ENCODE results near the gene ADCY6. TPM values are rescaled to one million over a fixed set of nuclear protein-coding genes. Genes with fewer than 3 reads are reported as not detected.
A peak's percentile ranks its signal among the peaks of the same experiment; 100 is the strongest.

ADCY6 gene
- total and polyA plus RNA-seq, 12 donors, result 20.8 to 55.3 (median 31.0) TPM

DNA sequence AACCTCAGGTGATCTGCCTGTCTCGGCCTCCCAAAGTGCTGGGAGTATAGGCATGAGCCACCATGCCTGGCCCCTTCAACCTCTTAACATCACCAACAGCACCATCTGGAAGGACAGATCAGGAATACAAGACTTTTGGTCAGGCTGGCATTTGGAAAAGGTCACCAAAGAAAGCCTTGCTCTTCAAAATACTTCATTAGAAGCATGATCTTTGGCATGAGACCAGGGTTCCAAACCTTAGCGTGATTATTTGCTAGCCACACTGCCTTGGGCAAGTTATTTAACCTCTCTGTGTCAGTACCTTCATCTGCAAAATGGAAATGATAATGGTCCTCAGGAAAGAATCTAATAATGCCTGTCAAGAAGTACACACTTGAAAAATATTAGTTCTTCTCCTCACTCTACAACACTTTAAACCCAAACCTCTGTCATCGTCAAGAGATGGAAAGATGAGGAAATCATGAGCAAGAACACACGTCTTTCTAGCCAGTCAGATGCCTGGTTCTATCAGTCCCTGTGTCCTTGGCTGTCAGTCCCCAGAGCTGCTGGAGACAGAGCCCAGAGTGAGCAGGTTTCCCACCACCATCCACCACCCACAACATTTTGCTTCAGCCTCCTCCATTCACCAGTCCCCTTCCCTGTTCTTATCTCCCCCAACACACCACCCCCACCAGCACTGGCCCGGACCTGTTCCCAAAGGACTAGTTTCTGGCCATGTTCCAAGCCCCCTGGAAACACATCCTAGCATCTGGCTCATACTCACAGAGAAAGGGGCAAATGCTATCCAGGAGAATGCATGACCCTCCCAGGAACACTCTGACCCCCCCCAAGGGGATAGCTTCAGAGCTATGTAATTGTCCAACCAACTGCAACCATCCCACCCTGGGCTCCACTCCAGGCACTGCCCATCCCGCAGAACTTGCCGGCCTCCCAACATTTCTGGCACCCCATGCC lies 2.0 kb downstream of the ADCY6 start:
- Histone ChIP-seq H3K27ac (peak overlapping the region in 2 of 5 donors; percentile 78 to 84), H3K4me3 (peak overlapping the region in 1 of 4 donors; percentile 97), H3K36me3 (replicated peaks in 1 of 2) (peaks cover 0 to 10% of the 10 kb centered on the region in 2 donors), H3K27me3 (no peaks in the 10 kb centered on the region), H3K4me1 (replicated peaks in 1 of 2) (peaks cover 17 to 24% of the 10 kb centered on the region in 2 donors), H3K9me3 (replicated peaks in 1 of 3) (no peaks in the 10 kb centered on the region)
- peak in 3 of 7 donors; percentile 35 to 52 (median 48) for DNase-seq
- intact Hi-C loops (cut with DNase I), result no loop called here
- 35 to 52% (median 38%) methylated on average over 6 to 7 of the region's 7 CpGs for WGBS, 4 donors
- TF ChIP-seq, protein P1, sequence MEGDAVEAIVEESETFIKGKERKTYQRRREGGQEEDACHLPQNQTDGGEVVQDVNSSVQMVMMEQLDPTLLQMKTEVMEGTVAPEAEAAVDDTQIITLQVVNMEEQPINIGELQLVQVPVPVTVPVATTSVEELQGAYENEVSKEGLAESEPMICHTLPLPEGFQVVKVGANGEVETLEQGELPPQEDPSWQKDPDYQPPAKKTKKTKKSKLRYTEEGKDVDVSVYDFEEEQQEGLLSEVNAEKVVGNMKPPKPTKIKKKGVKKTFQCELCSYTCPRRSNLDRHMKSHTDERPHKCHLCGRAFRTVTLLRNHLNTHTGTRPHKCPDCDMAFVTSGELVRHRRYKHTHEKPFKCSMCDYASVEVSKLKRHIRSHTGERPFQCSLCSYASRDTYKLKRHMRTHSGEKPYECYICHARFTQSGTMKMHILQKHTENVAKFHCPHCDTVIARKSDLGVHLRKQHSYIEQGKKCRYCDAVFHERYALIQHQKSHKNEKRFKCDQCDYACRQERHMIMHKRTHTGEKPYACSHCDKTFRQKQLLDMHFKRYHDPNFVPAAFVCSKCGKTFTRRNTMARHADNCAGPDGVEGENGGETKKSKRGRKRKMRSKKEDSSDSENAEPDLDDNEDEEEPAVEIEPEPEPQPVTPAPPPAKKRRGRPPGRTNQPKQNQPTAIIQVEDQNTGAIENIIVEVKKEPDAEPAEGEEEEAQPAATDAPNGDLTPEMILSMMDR (IDR thresholded peaks at IDR 0.05), result no peak
- peak in 1 of 2 donors; percentile 27 for TF ChIP-seq POLR2A (IDR thresholded peaks at IDR 0.05)

DNA sequence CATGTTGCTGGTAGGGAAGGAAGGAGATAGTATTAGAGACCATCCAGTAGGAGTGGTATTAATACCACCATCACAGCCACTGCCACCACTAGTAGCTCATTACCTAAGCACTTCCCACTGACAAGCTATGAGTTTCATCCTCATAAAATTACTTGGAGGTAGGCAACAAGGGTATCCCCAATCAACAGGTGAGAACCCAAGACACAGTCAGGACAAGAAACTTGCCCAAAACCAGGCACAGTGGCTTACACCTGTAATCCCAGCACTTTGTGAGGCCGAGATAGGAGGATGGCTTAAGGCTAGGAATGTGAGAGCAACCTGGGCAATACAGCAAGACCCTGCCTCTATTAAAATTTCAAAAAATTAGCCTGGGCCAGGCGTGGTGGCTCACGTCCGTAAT lies 5.5 kb downstream of the ADCY6 start:
- H3K27ac ChIP-seq, result no peak overlapping the region
- H3K36me3 ChIP-seq (replicated peaks in 1 of 2), result peaks cover 0 to 10% of the 10 kb centered on the region in 2 donors
- no peaks in the 10 kb centered on the region for H3K27me3 ChIP-seq
- intact Hi-C loops (cut with DNase I), result no loop called here
- TF ChIP-seq POLR2A (IDR thresholded peaks at IDR 0.05), result no peak
- TF ChIP-seq, protein P1 (IDR thresholded peaks at IDR 0.05), result no peak
- H3K4me3 ChIP-seq, result no peak overlapping the region
- WGBS, 4 donors, result 88 to 99% (median 95%) methylated on average over 4 of the region's 4 CpGs
- DNase-seq, result no peak
- peaks cover 10 to 37% of the 10 kb centered on the region in 2 donors for H3K4me1 ChIP-seq (replicated peaks in 1 of 2)
- H3K9me3 ChIP-seq (replicated peaks in 1 of 3), result no peaks in the 10 kb centered on the region

DNA sequence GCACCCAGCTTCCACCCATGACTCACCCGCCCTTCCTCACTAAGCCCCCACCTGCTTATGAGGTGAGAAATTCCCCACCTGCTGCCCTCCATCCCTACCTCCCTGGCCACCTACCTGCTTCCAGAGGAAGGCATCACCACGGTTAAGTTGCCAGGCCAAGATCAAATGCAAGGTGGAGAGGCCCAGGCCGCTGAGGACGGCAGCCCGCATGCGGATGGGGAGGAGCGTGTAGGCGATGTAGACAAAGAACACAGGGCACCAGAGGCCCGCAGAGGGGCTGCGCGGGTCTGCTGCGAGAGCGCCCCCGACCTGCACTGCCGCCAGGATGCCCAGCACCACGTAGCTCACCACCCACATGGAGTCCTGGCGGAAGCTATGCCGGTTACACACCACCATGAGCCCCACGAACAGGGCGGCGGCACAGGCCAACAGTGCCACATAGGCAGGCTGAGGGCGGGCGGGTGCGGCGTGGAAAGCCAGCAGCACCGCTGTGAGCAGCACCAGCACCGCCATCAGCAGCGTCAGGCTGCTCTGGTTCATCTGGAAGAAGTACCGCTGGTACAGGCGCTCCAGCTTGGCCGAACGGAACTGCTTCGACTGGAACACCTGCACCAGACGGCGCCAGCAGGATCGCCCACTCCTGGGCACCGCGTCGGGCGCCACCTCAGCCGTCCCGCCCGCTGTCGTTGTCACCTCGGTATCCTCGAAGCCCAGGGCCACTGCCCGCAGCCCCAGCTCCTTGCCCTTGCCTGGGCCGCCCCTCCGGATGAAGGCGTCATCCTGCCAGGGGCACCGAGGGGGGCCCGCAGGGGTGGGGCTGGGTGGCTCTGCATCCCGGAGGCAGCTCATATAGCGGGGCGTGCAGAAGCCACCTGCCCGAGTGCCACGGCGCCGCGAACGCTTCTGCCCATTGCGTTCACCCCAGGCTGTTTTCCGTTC lies 6.2 kb downstream of the ADCY6 start:
- Histone ChIP-seq H3K9me3 (replicated peaks in 1 of 3) (no peaks in the 10 kb centered on the region), H3K27ac (no peak overlapping the region), H3K36me3 (replicated peaks in 1 of 2) (peaks cover 0 to 10% of the 10 kb centered on the region in 2 donors), H3K27me3 (no peaks in the 10 kb centered on the region), H3K4me3 (no peak overlapping the region), H3K4me1 (replicated peaks in 1 of 2) (peaks cover 5 to 31% of the 10 kb centered on the region in 2 donors)
- no peak for TF ChIP-seq POLR2A (IDR thresholded peaks at IDR 0.05)
- TF ChIP-seq, protein P1 (IDR thresholded peaks at IDR 0.05), result no peak
- no peak for DNase-seq
- intact Hi-C loops (cut with DNase I), result no loop called here
- 90 to 92% (median 91%) methylated on average over 52 to 63 of the region's 63 CpGs for WGBS, 4 donors

All from adrenal gland (tissue), 12 donors.